H1 (cell line): Measurements from ENCODE around the gene C9orf152. TPM values are rescaled to one million over a fixed set of nuclear protein-coding genes. Genes with fewer than 3 reads are reported as not detected.

ENCODE experiments used
- CTCF ChIA-PET: fragments of 300-600 bp; sonication (Branson Sonifier 250); formaldehyde crosslinking; loops from one replicate; lab custom pipeline; 2021; ENCODE audit not compliant: partially characterized antibody; lab: Charles Lee
- POLR2A ChIA-PET: fragments of 300-600 bp; sonication (Branson Sonifier 250); formaldehyde crosslinking; loops from one replicate; lab custom pipeline; 2021; ENCODE audit warnings: inconsistent platforms; ENCODE audit not compliant: partially characterized antibody; lab: Charles Lee
- DNase-seq, 2 experiments: peaks; one replicate each; pipeline versions ENCODE4 v3.0.0 to v3.0.0-alpha.2; 2010 to 2022; ENCODE audit warnings: low spot score in 2 of 2, low read depth in 1 of 2, mixed read lengths in 1 of 2
- FAIRE-seq: peaks from 2 replicates; lab custom pipeline; 2011; peaks lifted over from hg19 to GRCh38; lab: Jason Lieb, UNC
- H2AFZ ChIP-seq: 2 replicates; pipeline ENCODE4 v1.8.1; 2012; ENCODE audit warnings: low read length, inconsistent platforms
- H2AK5ac ChIP-seq: 2 replicates; pipeline ENCODE4 v1.6.1; 2013; ENCODE audit warnings: low read depth, low read length
- H2BK120ac ChIP-seq: replicated peaks from 2 replicates; pipeline ENCODE3; 2013; ENCODE audit warnings: low read depth, low read length, inconsistent platforms
- H2BK12ac ChIP-seq: 2 replicates; pipeline ENCODE4 v1.6.1; 2013; ENCODE audit warnings: low read depth, low read length
- H2BK15ac ChIP-seq: 2 replicates; pipeline ENCODE4 v1.6.1; 2013; ENCODE audit warnings: low read length
- H2BK20ac ChIP-seq: 2 replicates; pipeline ENCODE4 v1.6.1; 2013; ENCODE audit warnings: low read length
- H2BK5ac ChIP-seq: 2 replicates; pipeline ENCODE4 v1.6.1; 2013; ENCODE audit warnings: low read depth, low read length
- H3K14ac ChIP-seq: 2 replicates; pipeline ENCODE4 v1.6.1; 2013; ENCODE audit warnings: inconsistent platforms; ENCODE audit not compliant: insufficient read length
- H3K18ac ChIP-seq: 2 replicates; pipeline ENCODE4 v1.6.1; 2013; ENCODE audit warnings: low read length; ENCODE audit errors: extremely low read depth
- H3K23ac ChIP-seq: 2 replicates; pipeline ENCODE4 v1.6.1; 2013; ENCODE audit warnings: inconsistent platforms; ENCODE audit not compliant: insufficient read length
- H3K23me2 ChIP-seq: 2 replicates; pipeline ENCODE4 v1.6.1; 2013; ENCODE audit warnings: low read depth, low read length
- H3K27ac ChIP-seq: 2 replicates; pipeline ENCODE4 v1.6.1; 2011; ENCODE audit warnings: low read depth, low read length, inconsistent platforms
- H3K27me3 ChIP-seq, 4 experiments: replicated peaks in 1 of 4; 1 replicate in 1 of 4; 2 replicates in 3 of 4; pipeline versions ENCODE4 v1.6.1 to v1.8.1; 2011 to 2013; ENCODE audit warnings: low read length in 3 of 4, mild to moderate bottlenecking in 3 of 4, inconsistent platforms in 2 of 4, mixed read lengths in 2 of 4, moderate library complexity in 1 of 4; ENCODE audit not compliant: control insufficient read depth in 3 of 4, insufficient read depth in 3 of 4; ENCODE audit errors: extremely low read depth in 1 of 4
- H3K36me3 ChIP-seq, 4 experiments: 2 replicates each; pipeline versions ENCODE4 v1.6.1 to v1.8.1; 2011 to 2013; ENCODE audit warnings: mild to moderate bottlenecking in 4 of 4, low read length in 3 of 4, moderate library complexity in 2 of 4, control low read depth in 1 of 4, inconsistent platforms in 1 of 4; ENCODE audit not compliant: insufficient read depth in 4 of 4, control insufficient read depth in 2 of 4
- H3K4ac ChIP-seq: replicated peaks from 2 replicates; pipeline ENCODE3; 2013; ENCODE audit warnings: low read length, low read depth, mixed read lengths, inconsistent platforms; ENCODE audit not compliant: insufficient read length
- H3K4me1 ChIP-seq, 4 experiments: replicated peaks in 1 of 4; 1 replicate in 1 of 4; 2 replicates in 3 of 4; pipeline versions ENCODE4 v1.6.1 to v1.8.1; 2011 to 2013; ENCODE audit warnings: low read length in 3 of 4, inconsistent platforms in 2 of 4, mixed read lengths in 1 of 4; ENCODE audit not compliant: insufficient read depth in 4 of 4, control insufficient read depth in 3 of 4
- H3K4me2 ChIP-seq, 2 experiments: 2 replicates each; pipeline versions ENCODE4 v1.6.1 to v1.8.1; 2011 to 2013; ENCODE audit warnings: low read depth in 2 of 2, low read length in 2 of 2, control low read depth in 1 of 2, inconsistent platforms in 1 of 2, mild to moderate bottlenecking in 1 of 2; ENCODE audit not compliant: insufficient read depth in 1 of 2
- H3K4me3 ChIP-seq, 4 experiments: fragments of 200-600, 300-600 bp in 1 of 4; sonication (generic), shearing (Covaris generic), sonication (Bioruptor Twin) in 1 of 4; 2 replicates each; pipeline versions ENCODE4 v1.5.1 to v1.8.1; 2011 to 2016; ENCODE audit warnings: low read length in 4 of 4, low read depth in 3 of 4, control low read depth in 2 of 4, inconsistent platforms in 2 of 4, mild to moderate bottlenecking in 2 of 4, mixed read lengths in 1 of 4, moderate library complexity in 1 of 4; ENCODE audit not compliant: insufficient read depth in 2 of 4; ENCODE audit errors: extremely low read depth in 1 of 4
- H3K56ac ChIP-seq: replicated peaks from 2 replicates; pipeline ENCODE3; 2013; ENCODE audit warnings: low read depth, mild to moderate bottlenecking, mixed read lengths, low read length, inconsistent platforms; ENCODE audit not compliant: insufficient read length
- H3K79me1 ChIP-seq: 2 replicates; pipeline ENCODE4 v1.6.1; 2013; ENCODE audit warnings: low read depth, low read length, control low read depth
- H3K79me2 ChIP-seq, 2 experiments: 2 replicates each; pipeline versions ENCODE4 v1.6.1 to v1.8.1; 2012 to 2013; ENCODE audit warnings: low read length in 2 of 2, mild to moderate bottlenecking in 2 of 2, inconsistent platforms in 1 of 2; ENCODE audit not compliant: insufficient read depth in 2 of 2, control insufficient read depth in 1 of 2
- H3K9ac ChIP-seq, 4 experiments: replicated peaks in 1 of 4; 1 replicate in 1 of 4; 2 replicates in 3 of 4; pipeline versions ENCODE4 v1.6.1 to v1.8.1; 2011 to 2013; ENCODE audit warnings: low read depth in 3 of 4, low read length in 3 of 4, control low read depth in 2 of 4, mild to moderate bottlenecking in 2 of 4, moderate library complexity in 2 of 4, inconsistent platforms in 1 of 4; ENCODE audit errors: extremely low read depth in 1 of 4
- H3K9me3 ChIP-seq, 2 experiments: 2 replicates each; pipeline versions ENCODE4 v1.6.1 to v1.8.1; 2012 to 2013; ENCODE audit warnings: mild to moderate bottlenecking in 2 of 2, moderate library complexity in 2 of 2, control low read depth in 1 of 2, inconsistent platforms in 1 of 2, low read depth in 1 of 2, low read length in 1 of 2, mixed read lengths in 1 of 2; ENCODE audit not compliant: insufficient read depth in 2 of 2
- H4K20me1 ChIP-seq, 2 experiments: replicated peaks in 1 of 2; 2 replicates each; pipeline versions ENCODE3 to v1.8.1; 2011 to 2013; ENCODE audit warnings: inconsistent platforms in 2 of 2, low read length in 2 of 2, mild to moderate bottlenecking in 1 of 2; ENCODE audit not compliant: insufficient read depth in 2 of 2, control insufficient read depth in 1 of 2
- H4K5ac ChIP-seq: 2 replicates; pipeline ENCODE4 v1.6.1; 2013; ENCODE audit warnings: low read length, low read depth, mixed read lengths, inconsistent platforms; ENCODE audit not compliant: insufficient read length
- H4K8ac ChIP-seq: 2 replicates; pipeline ENCODE4 v1.8.0; 2013; ENCODE audit warnings: mild to moderate bottlenecking, moderate library complexity, low read length, inconsistent platforms; ENCODE audit not compliant: insufficient read depth; ENCODE audit errors: extremely low read depth
- H4K91ac ChIP-seq: replicated peaks from 2 replicates; pipeline ENCODE3; 2013; ENCODE audit warnings: low read length, mixed read lengths, inconsistent platforms; ENCODE audit not compliant: insufficient read length
- ASH2L ChIP-seq: fragments of 200-600, 300-600 bp; sonication (generic); IDR thresholded peaks from one replicate; pipeline ENCODE4 v1.7.1; 2017; ENCODE audit warnings: low read length
- ATF2 ChIP-seq: IDR thresholded peaks from 2 replicates; pipeline ENCODE4 v1.6.1; 2012; ENCODE audit warnings: low read length, inconsistent platforms
- CEBPB ChIP-seq: IDR thresholded peaks from 2 replicates; pipeline ENCODE4 v1.6.1; 2012; ENCODE audit warnings: low read depth, low read length
- KDM4A ChIP-seq: IDR thresholded peaks from one replicate; pipeline ENCODE4 v1.7.1; 2012; ENCODE audit warnings: low read depth, mild to moderate bottlenecking, moderate library complexity, low read length, inconsistent platforms; ENCODE audit not compliant: severe bottlenecking
- NANOG ChIP-seq: IDR thresholded peaks from 2 replicates; pipeline ENCODE4 v1.6.1; 2011; ENCODE audit warnings: low read length, low read depth, mild to moderate bottlenecking, inconsistent platforms; ENCODE audit not compliant: insufficient read depth, poor library complexity, severe bottlenecking
- PHF8 ChIP-seq: fragments of 200-600 bp; sonication (generic); conservative IDR thresholded peaks from 2 replicates; pipeline ENCODE4 v1.7.1; 2012; ENCODE audit warnings: low read depth, mild to moderate bottlenecking, inconsistent platforms, low read length, moderate library complexity
- POLR2AphosphoS5 ChIP-seq: IDR thresholded peaks from 2 replicates; pipeline ENCODE4 v1.6.1; 2011; ENCODE audit warnings: low read depth, low read length
- POU5F1 ChIP-seq: IDR thresholded peaks from 2 replicates; pipeline ENCODE4 v1.6.1; 2011; ENCODE audit warnings: low read depth, mild to moderate bottlenecking, low read length, moderate library complexity
- RNF2 ChIP-seq: fragments of 200-900, 300-1000 bp; sonication (generic); IDR thresholded peaks from 2 replicates; pipeline ENCODE4 v1.7.1; 2016; ENCODE audit warnings: borderline replicate concordance, low read depth, mild to moderate bottlenecking, antibody characterized with exemption, low read length; ENCODE audit not compliant: poor library complexity, severe bottlenecking; ENCODE audit errors: missing control alignments
- SIN3A ChIP-seq, 2 experiments: IDR thresholded peaks in 1 of 2; conservative IDR thresholded peaks in 1 of 2; 2 replicates each; pipeline ENCODE4 v1.6.1; 2011 to 2012; ENCODE audit warnings: low read length in 2 of 2, improper control_type of control experiment in 1 of 2, low read depth in 1 of 2, mild to moderate bottlenecking in 1 of 2
- SIX5 ChIP-seq: IDR thresholded peaks from 2 replicates; pipeline ENCODE4 v1.6.1; 2011; ENCODE audit warnings: mild to moderate bottlenecking, low read depth, low read length
- TBP ChIP-seq: IDR thresholded peaks from 2 replicates; pipeline ENCODE4 v1.6.1; 2011; ENCODE audit warnings: low read depth, low read length, improper control_type of control experiment
- WGBS, 2 experiments: shearing (Covaris generic) in 1 of 2; methylation state at CpG; one replicate each; pipeline versions ENCODE4 v1.1.6 to v1.1.7; 2013 to 2015; ENCODE audit warnings: low lambda C conversion rate in 2 of 2, mixed read lengths in 2 of 2, inconsistent platforms in 1 of 2, low coverage in 1 of 2, missing lambda C conversion rate in 1 of 2; ENCODE audit not compliant: insufficient replicate concordance in 2 of 2, insufficient coverage in 1 of 2, insufficient read length in 1 of 2; ENCODE audit errors: extremely low coverage in 1 of 2, missing lambda C conversion rate in 1 of 2; 5-methylcytosine and 5-hydroxymethylcytosine counted together
- polyA plus RNA-seq, 7 experiments: library from polyadenylated mRNA; depleted of rRNA in 3 of 7; stranded (reverse) in 5 of 7; unstranded in 2 of 7; fragments of >200 nt in 5 of 7; fragments of 200-250 nt in 2 of 7; gene quantifications; 1 replicate in 5 of 7; 2 replicates in 1 of 7; 4 replicates in 1 of 7; pipeline versions ENCODE4 v1.2.1 to v1.2.3, GENCODE V29; 2011 to 2013; ENCODE audit warnings: missing spikeins in 2 of 7, mixed read lengths in 2 of 7
- total RNA-seq: library from RNA; stranded (reverse); fragmentation: NEBNext Ultra II Directional; extraction: Animal tissue kit (Norgen Biotek cat#: 25700); gene quantifications from 2 replicates; pipeline ENCODE4 v1.2.1, GENCODE V29; 2021

Gene C9orf152
- total and polyA plus RNA-seq, 2 of the 8 experiments (the other 6 are each of a cell fraction or from before 2014, with no cell fraction given): not detected

DNA sequence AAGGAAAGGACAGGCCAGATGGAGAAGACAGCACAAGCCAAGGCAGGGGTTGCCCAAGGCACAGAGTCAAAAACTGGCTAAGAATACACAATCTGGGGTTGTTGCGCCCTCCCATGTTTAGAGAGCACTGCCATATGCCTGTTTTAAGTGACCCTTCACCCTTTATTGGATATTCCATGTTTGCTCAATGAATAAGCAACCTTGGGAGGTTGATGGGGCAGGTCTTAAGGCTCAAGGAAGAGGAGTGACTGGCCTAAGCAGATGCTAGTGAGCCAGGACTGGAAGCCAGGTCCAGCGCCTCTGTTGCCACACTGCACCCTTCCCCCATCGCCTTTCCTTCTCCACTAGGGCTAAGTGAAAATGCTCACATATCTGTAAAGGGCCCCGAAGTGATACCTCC is 41.6 kb upstream of the C9orf152 start:
- Histone ChIP-seq H3K9ac (no peak overlapping the region), H2BK12ac (no peak overlapping the region), H3K23ac (no peak overlapping the region), H2AK5ac (no peak overlapping the region), H3K27me3 (no peaks in the 10 kb centered on the region), H3K36me3 (peaks cover 2 to 49% (median 29%) of the 10 kb centered on the region in 4 experiments; a peak in 7 of 8 replicates), H3K79me2 (peaks cover 15 to 75% of the 10 kb centered on the region in 2 experiments), H4K8ac (no peak overlapping the region), H2AFZ (no peak overlapping the region), H3K9me3 (no peaks in the 10 kb centered on the region), H3K23me2 (no peaks in the 10 kb centered on the region), H2BK5ac (no peak overlapping the region), H3K4me3 (no peak overlapping the region), H3K14ac (no peak overlapping the region), H4K5ac (no peak overlapping the region), H3K79me1 (peaks cover 2% of the 10 kb centered on the region; the same call in 1 of the 2 replicates), H2BK120ac (no peak overlapping the region), H3K56ac (no peak overlapping the region), H4K20me1 (peaks cover 14 to 19% of the 10 kb centered on the region in 2 experiments), H4K91ac (no peak overlapping the region), H2BK20ac (no peak overlapping the region), H3K18ac (no peak overlapping the region), H3K4ac (no peak overlapping the region), H3K27ac (no peak overlapping the region), H2BK15ac (no peak overlapping the region), H3K4me1 (peaks cover 0 to 8% (median 3%) of the 10 kb centered on the region in 4 experiments; a peak in 6 of 7 replicates), H3K4me2 (no peak overlapping the region)
- POLR2A ChIA-PET: no interaction called here
- CTCF ChIA-PET: no interaction called here
- no peak for FAIRE-seq
- DNase-seq: no peak
- 98% methylated on average over 4 of the region's 4 CpGs; no CpG with 5 or more reads in 1 of the 2 experiments for WGBS, 2 experiments
- TF ChIP-seq ASH2L (no peak), TBP (no peak), KDM4A (no peak), ATF2 (no peak), POU5F1 (no peak), NANOG (no peak), POLR2AphosphoS5 (no peak), PHF8 (no peak), SIX5 (no peak), SIN3A (conservative IDR thresholded peaks at IDR 0.05 in 1 of 2, IDR thresholded peaks at IDR 0.05 in 1 of 2; ENCODE audit: low read depth in 1 of 2, low read length in 2 of 2) (no peak), CEBPB (no peak), RNF2 (no peak)
